ENCODE measurements around the gene MAT2B. TPM values are rescaled to one million over a fixed set of nuclear protein-coding genes. Genes with fewer than 3 reads are reported as not detected.

The MAT2B gene
- total and polyA plus RNA-seq, 2 donors (not counting 1 experiment from before 2014, with no cell fraction given), result 33.9 to 123 TPM

DNA sequence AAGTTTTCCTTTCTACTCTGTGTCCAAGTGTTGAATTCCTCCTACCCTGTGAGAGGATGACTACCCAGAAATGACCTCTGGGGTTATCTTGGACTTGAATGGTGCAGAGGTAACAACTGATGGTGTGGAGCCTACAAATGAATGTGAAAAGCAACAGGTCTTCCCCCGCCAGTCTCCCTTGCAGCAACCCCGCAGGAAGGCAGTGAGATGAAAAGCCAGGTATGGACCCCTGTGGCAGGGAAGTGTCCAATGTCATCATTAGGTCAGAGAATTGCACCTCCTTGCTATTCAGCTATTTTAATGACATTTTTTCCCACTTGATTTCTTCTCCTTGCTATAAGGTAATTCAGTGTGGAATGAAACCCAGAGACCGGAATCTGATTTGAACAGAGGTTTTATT is 58.5 kb downstream of the MAT2B start:
- H3K27me3 ChIP-seq (replicated peaks in 1 of 4; ENCODE audit: control extremely low read depth in 1 of 4, control insufficient read depth in 3 of 4, insufficient read depth in 4 of 4, low read length in 3 of 4), result peaks cover 0 to 33% (median 26%) of the 10 kb centered on the region in 4 experiments
- intact Hi-C loops (cut with micrococcal nuclease), result loop anchor here (1.0 to 2.0 kb wide), 4 partner anchors 132 to 1109 kb away; no protein-coding TSS in a partner anchor
- DNase-seq, result no peak
- no peak overlapping the region for H3K27ac ChIP-seq (ENCODE audit: low read length in 2 of 2)
- H2AFZ ChIP-seq (ENCODE audit: insufficient read depth, low read depth, low read length, poor library complexity, severe bottlenecking), result no peak overlapping the region
- Mint-ChIP-seq H3K4me1 (peaks cover 21% of the 10 kb centered on the region), H3K4me3 (no peak overlapping the region), H3K27me3 (peaks cover 58% of the 10 kb centered on the region), H3K27ac (no peak overlapping the region), H3K9me3 (ENCODE audit: insufficient read depth) (no peaks in the 10 kb centered on the region)
- no peak overlapping the region for H3K9ac ChIP-seq (ENCODE audit: low read length)
- no peaks in the 10 kb centered on the region for H4K20me1 ChIP-seq (ENCODE audit: control insufficient read depth, insufficient read depth, low read length, poor library complexity, severe bottlenecking)
- H3K4me3 ChIP-seq (ENCODE audit: control extremely low read depth in 1 of 5, extremely low read depth in 1 of 5, insufficient read depth in 1 of 5, low read depth in 2 of 5, low read length in 4 of 5), result no peak overlapping the region
- no peaks in the 10 kb centered on the region for H3K79me2 ChIP-seq (ENCODE audit: control insufficient read depth, insufficient read depth, low read length)
- TF ChIP-seq, protein P1, sequence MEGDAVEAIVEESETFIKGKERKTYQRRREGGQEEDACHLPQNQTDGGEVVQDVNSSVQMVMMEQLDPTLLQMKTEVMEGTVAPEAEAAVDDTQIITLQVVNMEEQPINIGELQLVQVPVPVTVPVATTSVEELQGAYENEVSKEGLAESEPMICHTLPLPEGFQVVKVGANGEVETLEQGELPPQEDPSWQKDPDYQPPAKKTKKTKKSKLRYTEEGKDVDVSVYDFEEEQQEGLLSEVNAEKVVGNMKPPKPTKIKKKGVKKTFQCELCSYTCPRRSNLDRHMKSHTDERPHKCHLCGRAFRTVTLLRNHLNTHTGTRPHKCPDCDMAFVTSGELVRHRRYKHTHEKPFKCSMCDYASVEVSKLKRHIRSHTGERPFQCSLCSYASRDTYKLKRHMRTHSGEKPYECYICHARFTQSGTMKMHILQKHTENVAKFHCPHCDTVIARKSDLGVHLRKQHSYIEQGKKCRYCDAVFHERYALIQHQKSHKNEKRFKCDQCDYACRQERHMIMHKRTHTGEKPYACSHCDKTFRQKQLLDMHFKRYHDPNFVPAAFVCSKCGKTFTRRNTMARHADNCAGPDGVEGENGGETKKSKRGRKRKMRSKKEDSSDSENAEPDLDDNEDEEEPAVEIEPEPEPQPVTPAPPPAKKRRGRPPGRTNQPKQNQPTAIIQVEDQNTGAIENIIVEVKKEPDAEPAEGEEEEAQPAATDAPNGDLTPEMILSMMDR (IDR thresholded peaks at IDR 0.05), result no peak
- no peak for TF ChIP-seq EZH2 (IDR thresholded peaks at IDR 0.05; ENCODE audit: borderline replicate concordance, insufficient read depth, low read depth, low read length, poor library complexity, severe bottlenecking)
- WGBS (ENCODE audit: insufficient coverage), result 79% methylated on average over 2 of the region's 3 CpGs
- POLR2A ChIA-PET, result no interaction called here
- H3K36me3 ChIP-seq (replicated peaks in 1 of 2; ENCODE audit: control extremely low read depth in 1 of 2, control insufficient read depth in 1 of 2, extremely low read depth in 1 of 2, insufficient read depth in 2 of 2, low read length in 1 of 2), result no peaks in the 10 kb centered on the region
- CTCF ChIA-PET, result interaction anchor here (0.8 to 11.1 kb wide), 14 partner anchors 9 to 1648 kb away, joined by 3 to 147 read pairs (median 4); no protein-coding TSS in a partner anchor
- H3K4me1 ChIP-seq (ENCODE audit: control insufficient read depth in 2 of 2, insufficient read depth in 2 of 2, low read length in 2 of 2), result peaks cover 17 to 21% of the 10 kb centered on the region in 2 donors
- no peak overlapping the region for H3K4me2 ChIP-seq (replicated peaks; ENCODE audit: low read depth, low read length, poor library complexity, severe bottlenecking)
- no peak for ATAC-seq (ENCODE audit: low read depth)
- H3K9me3 ChIP-seq (ENCODE audit: control extremely low read depth in 1 of 3, control insufficient read depth in 2 of 3, insufficient read depth in 1 of 3, low read length in 2 of 3), result peaks cover 0 to 8% (median 0%) of the 10 kb centered on the region in 3 donors

DNA sequence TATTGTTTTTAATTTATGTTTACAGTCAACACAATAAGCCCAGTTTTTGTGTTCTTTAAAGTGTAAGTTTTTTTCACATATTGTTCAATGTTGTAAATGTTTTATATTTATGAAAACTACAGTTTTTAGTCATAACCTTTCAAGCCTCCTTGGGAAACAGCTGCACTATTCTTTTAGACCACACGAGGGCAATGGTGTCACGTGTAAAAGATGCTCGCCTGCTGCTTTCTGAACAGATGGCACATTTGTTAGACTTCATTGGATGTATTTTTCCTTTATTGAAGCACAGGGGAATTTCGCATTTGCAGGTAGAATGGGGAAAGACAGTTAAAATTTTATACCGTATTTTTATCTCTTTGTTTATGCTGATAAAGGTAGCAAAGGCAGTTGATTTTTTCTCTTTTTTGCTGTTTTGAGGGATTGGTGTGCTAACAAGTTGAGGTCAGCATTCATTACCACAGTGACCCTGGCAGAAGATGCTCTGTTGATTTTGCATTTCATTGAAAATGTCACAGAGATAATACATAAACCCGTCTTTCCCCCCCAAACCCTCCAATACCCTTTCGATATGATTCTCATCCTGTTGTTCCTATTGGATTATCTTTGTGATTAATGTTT is 59.0 kb downstream of the MAT2B start:
- Histone ChIP-seq H3K4me3 (ENCODE audit: control extremely low read depth in 1 of 5, extremely low read depth in 1 of 5, insufficient read depth in 1 of 5, low read depth in 2 of 5, low read length in 4 of 5) (no peak overlapping the region), H3K4me1 (ENCODE audit: control insufficient read depth in 2 of 2, insufficient read depth in 2 of 2, low read length in 2 of 2) (peaks cover 17 to 21% of the 10 kb centered on the region in 2 donors), H2AFZ (ENCODE audit: insufficient read depth, low read depth, low read length, poor library complexity, severe bottlenecking) (no peak overlapping the region), H3K27me3 (replicated peaks in 1 of 4; ENCODE audit: control extremely low read depth in 1 of 4, control insufficient read depth in 3 of 4, insufficient read depth in 4 of 4, low read length in 3 of 4) (peaks cover 0 to 33% (median 26%) of the 10 kb centered on the region in 4 experiments), H3K79me2 (ENCODE audit: control insufficient read depth, insufficient read depth, low read length) (no peaks in the 10 kb centered on the region), H3K36me3 (replicated peaks in 1 of 2; ENCODE audit: control extremely low read depth in 1 of 2, control insufficient read depth in 1 of 2, extremely low read depth in 1 of 2, insufficient read depth in 2 of 2, low read length in 1 of 2) (no peaks in the 10 kb centered on the region), H3K9me3 (ENCODE audit: control extremely low read depth in 1 of 3, control insufficient read depth in 2 of 3, insufficient read depth in 1 of 3, low read length in 2 of 3) (peaks cover 0 to 8% (median 0%) of the 10 kb centered on the region in 3 donors), H4K20me1 (ENCODE audit: control insufficient read depth, insufficient read depth, low read length, poor library complexity, severe bottlenecking) (no peaks in the 10 kb centered on the region), H3K4me2 (replicated peaks; ENCODE audit: low read depth, low read length, poor library complexity, severe bottlenecking) (no peak overlapping the region), H3K27ac (ENCODE audit: low read length in 2 of 2) (no peak overlapping the region), H3K9ac (ENCODE audit: low read length) (no peak overlapping the region)
- ChIA-PET POLR2A (interaction anchor here (0.6 kb wide), 1 partner anchor 103 kb away, joined by 3 read pairs; no protein-coding TSS in a partner anchor), CTCF (interaction anchor here (0.8 to 11.1 kb wide), 15 partner anchors 9 to 1647 kb away, joined by 3 to 147 read pairs (median 4); no protein-coding TSS in a partner anchor)
- Mint-ChIP-seq H3K27ac (no peak overlapping the region), H3K27me3 (peaks cover 61% of the 10 kb centered on the region), H3K4me3 (no peak overlapping the region), H3K9me3 (ENCODE audit: insufficient read depth) (no peaks in the 10 kb centered on the region), H3K4me1 (peaks cover 21% of the 10 kb centered on the region)
- TF ChIP-seq, protein P1 (IDR thresholded peaks at IDR 0.05), result peak; percentile 97
- TF ChIP-seq EZH2 (IDR thresholded peaks at IDR 0.05; ENCODE audit: borderline replicate concordance, insufficient read depth, low read depth, low read length, poor library complexity, severe bottlenecking), result no peak
- DNase-seq, result peak; percentile 72
- ATAC-seq (ENCODE audit: low read depth), result peak; percentile 71
- intact Hi-C loops (cut with micrococcal nuclease), result loop anchor here (1.0 to 2.0 kb wide), 4 partner anchors 132 to 1108 kb away; no protein-coding TSS in a partner anchor
- WGBS (ENCODE audit: insufficient coverage), result no CpG with 5 or more reads among the region's 7 CpGs

Data from B cell (primary cell).